Nucleus accumbens (tissue), 56 donors: ENCODE data around the gene ZFP1.

Source experiments
- DNase-seq, 56 donors: peaks; one replicate each; lab custom pipeline; 2025; lab: John Stamatoyannopoulos, UW

The ZFP1 gene

DNA sequence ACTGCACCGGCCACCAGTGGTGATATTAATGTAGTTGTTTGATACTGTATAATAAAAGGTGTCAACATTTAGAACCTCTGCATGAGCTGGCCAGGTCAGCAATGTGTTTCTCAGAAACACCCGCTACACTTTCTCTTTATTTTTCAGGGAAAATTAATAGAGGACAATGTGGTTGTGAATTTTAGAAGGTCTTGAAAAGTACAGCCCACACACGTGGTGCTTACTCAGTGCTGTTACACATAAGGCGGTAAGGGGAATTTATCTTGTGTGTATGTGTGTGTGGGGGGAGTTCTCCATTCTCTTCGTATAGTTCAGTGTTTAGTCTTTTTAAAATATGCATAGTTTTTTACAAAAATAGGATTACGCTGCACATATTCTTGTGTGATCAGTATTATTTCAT lies 4.4 kb upstream of the ZFP1 start:
- no peak for DNase-seq

DNA sequence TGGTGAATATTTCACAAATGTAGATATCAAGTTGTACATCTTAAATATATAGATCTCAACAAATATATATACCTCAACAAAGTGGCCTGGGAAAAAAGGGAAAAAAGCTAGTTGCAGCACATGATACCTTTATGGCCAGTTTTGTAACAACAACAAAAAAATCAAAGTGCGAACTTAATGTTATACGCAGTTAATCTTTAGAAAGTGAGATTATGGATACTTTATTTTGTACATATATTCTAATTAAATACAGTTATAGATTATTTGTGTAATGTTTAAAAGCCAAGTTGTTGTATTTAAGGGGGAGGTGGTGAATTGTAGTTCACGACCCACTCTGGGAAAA lies 385 bp upstream of the ZFP1 start:
- no peak for DNase-seq

DNA sequence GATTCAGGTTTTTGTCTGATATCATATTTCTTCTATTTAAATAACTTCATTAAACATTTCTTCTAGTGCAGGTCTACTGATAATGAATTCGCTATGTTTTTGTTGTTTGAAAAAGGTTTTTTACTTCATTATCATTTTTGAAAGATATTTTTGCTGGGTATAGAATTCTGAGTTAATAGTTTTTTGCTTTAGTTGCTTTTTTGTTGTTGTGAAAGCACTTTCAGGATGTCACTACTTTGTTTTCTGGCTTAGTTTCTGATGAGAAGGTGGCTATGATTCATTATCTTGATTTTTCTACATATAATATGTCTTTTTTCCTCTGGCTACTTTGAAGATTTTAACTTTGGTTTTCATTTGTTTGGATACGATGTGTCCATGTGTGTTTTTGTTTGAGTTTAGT lies 3.5 kb downstream of the ZFP1 start:
- no peak for DNase-seq

DNA sequence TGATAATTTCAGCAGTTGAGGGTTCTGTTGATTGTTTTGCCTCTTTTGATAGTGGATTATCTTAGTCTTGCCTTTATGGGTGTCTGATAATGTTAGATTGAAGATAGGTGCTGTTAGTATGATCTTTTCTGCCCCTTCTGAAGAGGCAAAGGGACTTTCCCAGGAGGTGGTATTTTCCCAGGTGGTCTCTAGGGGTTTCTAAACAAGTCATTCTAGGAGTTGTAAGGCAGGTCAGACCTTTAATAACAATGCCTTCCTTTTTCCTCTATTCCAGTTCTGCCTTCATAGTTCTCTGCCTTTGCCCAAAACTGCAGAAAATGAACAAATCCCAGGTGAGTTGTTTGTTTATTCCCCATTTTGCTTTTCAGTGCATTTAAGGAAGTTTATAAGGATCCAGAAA lies 4.3 kb downstream of the ZFP1 start:
- no peak for DNase-seq

DNA sequence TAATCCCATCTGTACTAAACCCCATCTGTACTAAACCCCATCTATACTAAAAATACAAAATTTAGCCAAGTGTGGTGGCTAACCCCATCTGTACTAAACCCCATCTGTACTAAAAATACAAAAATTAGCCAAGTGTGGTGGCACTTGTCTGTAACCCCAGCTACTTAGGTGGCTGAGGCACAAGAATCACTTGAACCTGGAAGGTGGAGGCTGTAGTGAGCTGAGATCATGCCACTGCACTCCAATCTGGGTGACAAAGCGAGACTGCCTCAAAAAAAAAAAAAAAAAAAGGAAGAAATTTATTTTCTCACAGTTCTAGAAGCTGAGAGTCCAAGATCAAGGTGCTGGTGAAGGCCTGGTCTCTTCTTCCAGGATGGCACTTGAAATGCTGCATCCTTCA lies 12.1 kb downstream of the ZFP1 start:
- DNase-seq, result no peak

DNA sequence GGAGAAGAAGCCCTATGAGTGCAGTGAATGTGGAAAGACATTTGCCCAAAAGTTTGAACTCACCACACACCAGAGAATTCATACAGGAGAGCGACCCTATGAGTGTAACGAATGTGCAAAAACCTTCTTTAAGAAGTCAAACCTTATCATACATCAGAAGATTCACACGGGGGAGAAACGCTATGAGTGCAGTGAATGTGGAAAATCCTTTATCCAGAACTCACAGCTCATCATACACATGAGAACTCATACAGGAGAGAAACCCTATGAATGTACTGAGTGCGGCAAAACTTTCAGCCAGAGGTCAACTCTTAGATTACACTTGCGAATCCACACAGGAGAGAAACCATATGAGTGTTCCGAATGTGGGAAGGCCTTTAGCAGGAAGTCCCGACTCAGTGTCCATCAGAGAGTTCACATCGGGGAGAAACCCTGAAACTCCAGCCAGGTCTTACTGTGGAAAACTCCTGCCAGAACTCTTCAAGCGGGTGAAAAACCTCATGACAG lies 21.6 kb downstream of the ZFP1 start:
- no peak for DNase-seq

DNA sequence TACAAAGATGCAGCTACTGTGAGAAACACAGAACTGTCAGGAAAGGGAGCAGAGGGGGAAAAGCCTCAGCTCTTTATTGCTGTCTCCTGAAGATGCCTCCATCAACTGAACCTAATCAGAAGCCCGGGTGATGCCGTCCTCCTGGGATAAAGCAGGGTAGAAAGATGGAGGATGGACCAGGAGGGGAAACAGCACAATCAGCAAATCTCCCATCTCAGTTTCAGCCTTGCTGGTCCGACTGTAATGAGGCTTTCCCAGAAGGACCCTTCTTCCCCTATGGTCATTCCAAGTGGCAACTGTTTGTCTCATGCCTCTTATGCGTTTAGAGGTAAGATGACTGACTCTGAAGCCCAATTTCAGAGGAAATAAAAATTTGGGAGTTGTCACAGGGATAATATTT lies 24.3 kb downstream of the ZFP1 start:
- no peak for DNase-seq

DNA sequence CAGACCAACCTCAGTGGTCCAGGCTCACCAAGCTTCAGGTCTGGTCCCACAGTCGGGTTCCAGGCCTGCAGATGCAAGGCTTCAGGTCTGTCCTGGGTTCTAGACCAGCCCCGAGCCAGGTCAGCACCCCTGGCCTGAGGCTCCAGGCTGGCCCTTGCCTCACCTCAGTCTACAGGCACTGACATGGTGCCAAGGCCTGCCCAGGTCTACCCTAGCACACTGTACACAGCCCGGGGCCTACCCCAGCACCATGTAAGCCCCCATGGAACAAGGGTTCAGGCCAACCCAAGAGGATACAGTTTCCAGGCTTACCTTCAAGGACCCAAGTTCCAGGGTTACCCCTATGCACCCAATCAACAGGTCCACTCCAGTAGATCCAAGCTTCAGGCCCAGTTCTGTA lies 26.8 kb downstream of the ZFP1 start:
- no peak for DNase-seq

DNA sequence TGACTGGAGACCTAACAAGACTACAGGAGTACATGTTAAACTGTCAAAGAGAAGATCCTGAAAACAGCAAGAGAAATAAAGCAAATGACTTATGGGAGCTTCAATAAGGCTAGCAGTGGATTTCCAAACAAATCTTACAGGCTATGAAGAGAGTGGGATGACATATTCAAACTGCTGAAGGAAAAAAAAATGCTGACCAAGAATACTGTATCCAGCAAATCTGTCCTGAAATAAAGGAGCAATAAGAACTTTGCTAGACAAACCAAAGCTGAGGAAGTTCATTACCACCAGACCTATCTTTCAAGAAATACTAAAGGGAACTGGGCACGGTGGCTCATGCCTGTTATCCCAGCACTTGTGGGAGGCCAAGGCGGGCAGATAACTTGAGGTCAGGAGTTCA lies 28.6 kb downstream of the ZFP1 start:
- DNase-seq, result no peak

DNA sequence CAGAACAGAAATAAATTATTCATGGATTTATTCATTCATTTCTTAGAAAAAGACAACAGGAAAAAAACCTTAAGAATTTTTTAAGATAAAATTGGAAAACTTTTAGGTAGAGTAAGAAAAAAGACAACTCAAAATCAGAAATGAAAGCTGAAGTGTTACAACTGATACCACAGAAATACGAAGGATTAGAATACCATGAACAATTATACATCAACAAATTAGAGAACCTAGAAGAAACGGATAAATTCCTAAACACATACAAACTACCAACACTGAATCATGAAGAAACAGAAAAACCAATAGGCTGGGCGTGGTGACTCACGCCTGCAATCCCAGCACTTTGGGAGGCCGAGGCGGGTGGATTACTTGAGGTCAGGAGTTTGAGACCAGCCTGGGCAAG lies 30.9 kb downstream of the ZFP1 start:
- DNase-seq, result no peak

DNA sequence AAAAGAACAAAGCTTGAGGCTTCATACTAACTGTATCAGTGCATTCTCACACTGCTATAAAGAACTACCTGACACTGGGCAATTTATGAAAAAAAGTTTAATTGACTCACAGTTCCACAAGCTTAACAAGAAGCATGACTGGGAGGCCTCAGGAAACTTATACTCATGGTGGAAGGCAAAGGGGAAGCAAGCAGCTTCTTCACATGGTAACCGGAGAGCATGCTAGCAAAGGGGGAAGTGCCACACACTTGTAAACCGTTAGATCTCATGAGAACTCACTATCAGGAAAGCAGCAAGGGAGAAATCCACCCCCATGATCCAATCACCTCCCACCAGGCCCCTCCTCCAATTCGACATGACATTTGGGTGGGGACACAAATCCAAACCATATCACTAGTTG lies 33.3 kb downstream of the ZFP1 start:
- DNase-seq, result no peak

DNA sequence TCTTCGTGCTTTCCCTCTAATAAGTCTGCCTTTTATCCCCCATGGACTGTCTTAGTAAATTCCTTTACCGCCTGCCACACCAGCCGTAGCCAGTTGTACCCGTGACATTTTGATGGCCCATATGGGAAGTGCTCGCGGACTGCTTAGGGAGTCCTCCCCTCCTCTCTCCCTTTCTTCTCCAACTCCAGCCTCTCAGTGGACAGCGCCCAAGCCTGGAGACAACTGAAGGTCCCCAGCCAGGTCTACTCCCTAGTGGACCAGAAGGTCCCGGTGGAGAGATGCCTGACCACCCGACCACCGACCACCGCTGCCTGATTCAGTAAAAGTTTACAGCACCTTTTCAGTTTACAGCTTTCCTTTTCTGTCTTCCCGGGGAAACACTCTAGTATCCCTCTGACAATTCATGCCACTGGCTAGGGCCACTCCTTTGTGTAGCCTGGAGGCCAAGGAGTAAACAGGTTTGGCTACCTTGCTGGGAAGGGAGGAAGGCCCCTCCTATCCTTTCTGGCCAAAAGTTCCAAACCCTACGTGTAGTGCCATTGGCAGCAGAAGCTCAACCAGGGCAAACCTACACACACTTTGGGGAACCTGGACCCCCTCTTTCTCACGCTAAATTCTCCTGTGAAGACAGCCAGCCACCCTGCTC lies 40.6 kb downstream of the ZFP1 start:
- DNase-seq, result no peak

DNA sequence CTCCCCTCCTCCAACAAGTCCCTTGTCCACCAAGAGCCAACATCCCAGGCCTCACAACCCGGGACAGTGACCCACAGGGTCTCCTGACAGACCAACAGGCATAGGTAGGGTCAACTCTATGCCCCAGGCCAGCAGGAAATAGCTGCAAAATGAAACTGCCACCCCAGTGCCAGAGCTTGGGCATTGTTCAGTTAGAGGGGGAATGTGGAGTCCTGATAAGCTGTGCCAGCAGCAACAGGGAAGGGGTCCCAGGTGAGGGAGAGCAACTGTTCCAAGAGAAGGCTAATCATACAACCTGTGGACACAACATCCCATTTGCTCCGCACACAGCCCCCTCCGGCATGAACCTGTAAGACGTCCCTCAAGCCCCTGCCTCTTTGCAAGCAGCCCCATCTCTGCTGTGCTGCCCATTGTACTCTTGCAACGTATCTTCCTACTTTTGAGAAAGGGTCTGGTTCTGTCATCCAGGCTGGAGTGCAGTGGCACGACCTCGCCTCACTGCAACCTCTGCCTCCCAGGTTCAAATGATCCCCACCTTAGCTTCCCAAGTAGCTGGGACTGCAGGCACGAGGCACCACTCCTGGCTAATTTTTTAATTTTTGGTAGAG lies 41.4 kb downstream of the ZFP1 start:
- DNase-seq, result no peak

DNA sequence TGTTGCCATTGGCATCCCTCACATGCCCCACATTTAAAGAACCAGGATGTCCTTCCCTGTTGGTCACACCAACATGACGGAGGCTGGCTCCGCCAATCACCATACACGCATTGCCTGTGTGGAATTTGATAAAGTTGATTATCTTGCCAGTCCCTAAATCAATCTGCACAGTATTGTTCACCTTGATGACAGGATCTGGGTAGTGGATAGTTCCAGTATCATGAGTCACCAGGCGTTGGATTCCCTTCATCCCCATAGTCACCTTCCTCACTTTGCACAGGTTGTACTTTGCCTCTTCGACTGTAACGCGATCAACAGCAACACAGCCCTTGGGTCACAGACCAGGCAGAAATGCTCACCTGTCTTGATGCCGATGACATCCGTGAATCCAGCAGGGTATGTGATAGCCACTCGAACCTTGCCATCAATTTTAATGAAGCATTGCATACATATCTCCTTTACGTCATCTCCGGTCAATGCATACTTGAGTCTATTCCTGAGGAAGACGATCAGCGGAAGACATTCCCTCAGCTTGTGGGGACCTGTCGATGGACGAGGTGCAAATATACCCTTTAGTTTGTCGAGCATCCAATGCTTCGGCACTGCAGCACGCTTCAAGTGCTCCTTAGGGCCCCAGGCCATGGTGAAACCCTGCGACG lies 44.4 kb downstream of the ZFP1 start:
- DNase-seq, result no peak

DNA sequence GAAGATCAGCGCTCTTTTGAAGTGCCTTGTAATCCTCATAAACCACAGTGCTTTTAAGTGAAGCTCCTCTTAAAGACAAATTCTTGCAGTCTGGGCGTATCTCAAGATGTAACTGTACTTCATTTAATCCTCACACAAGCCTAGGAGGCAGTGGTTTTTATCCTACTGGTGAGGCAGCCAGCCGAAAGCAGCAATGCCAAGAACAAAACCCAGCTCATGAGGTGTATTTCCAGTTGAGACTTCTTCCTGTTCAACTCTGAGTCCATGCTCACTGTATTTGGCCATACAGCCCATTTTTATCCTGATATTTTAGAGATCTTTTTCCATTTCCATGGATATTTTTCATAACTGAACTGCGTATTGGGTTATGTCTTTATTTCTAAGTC lies 44.9 kb downstream of the ZFP1 start:
- no peak for DNase-seq

DNA sequence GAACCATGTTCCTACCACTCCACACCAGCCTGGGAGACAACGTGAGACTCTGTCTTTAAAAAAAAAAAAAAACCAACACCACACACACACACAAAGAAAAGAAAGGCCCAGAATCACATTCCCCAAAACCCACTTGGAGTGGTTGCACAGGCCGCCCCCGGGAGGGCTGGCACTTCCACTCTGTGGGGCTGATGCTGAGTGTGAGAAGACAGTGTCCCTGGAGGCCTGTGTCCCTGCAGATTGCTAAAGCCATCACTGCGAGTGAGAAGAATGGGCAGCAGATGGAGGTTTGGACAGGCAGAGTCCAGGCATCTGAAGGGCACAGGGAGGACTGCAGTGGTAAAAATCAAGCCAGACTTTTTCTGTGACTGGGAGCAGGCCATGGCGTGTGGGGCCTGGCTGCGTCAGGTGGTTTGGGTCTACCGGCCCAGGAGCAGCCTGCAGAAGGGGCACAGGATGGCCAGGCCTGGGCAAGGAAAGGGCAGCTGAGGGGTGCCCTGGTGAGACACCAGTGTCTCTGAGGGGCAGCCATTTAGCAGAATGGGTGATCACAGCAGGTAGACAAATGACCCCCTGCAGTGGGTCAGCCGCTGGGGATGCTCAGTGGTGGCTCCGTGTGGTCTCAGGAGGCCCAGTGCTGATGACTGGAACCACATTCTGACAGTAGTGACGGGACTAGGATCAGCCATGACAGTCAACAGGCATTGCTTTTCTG lies 45.6 kb downstream of the ZFP1 start:
- no peak for DNase-seq

DNA sequence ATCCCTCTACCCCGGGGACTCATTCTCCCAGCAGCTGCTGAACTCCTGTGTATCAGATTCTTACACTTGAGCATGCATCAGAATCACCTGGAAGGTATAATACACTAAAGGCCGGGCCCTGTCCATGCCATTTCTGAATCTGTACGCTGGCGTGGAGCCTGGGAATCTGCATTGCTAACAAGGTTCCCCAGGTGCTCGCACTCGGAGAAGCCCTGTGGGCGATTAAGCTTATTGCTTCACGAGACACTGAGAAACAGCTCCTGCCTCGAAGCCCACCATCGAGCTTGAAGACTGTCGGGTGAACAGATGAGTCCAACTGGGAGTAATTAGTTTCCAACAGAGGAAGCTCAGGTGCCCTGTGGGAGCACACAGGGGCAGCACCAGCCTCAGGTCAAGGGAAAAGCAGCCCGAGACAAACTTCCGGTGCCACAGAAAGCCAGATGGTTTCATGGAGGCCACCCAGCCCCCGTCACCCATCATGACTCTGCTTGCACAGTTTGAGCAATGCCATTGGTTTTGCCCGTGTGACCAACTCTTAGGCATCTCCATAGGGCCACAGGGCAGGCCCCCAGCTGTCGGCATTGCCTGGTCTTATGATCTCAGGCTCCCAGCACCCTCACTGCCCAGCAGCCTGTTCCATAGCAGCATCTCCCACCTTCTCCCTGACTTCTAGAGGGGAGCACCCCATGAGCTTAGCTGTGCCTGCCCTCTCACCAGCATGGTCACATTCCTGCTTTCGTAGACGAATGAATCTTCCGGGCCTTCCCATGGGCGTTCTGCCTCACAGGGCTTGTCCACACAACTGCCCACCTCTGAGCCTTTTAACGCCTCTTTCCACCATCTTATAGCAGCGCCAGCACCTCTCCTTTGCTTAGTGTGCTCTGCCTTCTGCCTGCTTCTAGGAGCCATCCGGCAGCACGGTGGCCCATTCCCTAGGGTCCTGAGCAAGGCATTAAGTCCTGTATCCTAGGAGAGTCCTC lies 47.8 kb downstream of the ZFP1 start:
- no peak for DNase-seq

DNA sequence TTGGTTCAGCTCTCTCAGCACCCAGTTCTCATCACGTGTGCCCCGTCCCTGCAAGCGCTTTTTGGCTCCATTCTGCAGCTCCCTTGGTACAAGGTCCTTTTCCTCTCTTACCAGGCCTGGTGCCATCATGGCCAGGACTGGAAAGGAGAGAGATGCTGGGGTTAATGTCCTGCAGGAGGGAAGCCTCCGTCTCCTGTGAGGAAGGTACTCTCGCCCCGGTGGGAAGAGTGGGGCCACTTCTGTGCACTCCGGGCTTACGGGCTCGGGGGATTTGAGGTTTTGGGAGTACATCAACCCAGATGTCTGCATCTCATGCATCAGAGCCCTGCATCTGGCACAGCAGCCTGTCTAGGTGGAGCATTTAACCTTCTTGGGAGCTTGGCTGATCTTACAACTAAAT lies 48.5 kb downstream of the ZFP1 start:
- DNase-seq, result no peak

DNA sequence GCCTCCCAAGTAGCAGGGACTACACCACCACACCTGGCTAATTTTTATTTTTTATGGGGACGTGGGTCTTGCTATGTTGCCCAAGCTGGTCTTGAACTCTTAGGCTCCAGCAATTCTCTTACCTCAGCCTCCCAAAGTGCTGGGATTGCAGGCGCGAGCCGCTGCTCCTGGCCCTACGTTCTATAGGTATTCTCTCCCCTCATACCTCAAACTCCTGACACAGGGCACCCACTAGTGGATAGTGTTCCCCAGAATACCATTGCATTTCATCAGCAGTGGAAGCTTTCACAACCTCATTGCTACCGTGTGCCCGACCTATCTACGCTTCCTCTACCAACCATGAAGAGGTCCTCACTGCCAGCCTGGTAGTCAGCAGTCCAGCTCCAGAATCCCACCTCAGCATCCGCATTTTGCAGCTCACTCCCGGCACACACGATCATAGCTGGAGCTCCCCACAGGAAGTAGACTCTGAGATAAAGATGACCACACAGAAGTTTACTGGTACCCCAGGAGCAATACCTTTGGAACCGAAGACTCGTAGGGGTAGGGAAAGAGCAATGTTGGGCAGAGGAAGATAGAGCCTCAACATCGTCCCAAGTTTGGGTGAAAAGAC lies 49.3 kb downstream of the ZFP1 start:
- no peak for DNase-seq

DNA sequence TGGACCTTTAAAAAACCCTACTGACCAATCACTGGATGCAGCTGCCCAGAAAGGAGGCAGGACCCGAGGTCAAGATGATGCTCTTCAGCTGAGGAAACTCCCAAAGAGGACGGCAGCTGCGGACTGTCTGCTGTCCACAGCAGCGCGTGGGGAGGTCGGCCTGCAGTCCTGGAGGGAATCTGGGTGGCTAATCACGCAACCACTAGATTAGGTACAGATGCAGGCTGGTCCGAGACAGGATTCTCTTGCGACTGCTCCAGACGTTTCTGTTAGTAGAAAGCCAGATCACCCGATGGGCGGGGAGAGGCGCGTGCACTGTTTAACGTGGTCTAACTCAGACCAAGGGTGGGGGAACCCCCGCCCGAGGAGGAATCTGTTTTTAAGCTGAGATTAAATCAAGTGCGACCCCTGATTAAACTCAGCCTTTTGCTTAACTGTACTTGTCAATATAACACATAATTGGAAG lies 49.8 kb downstream of the ZFP1 start:
- no peak for DNase-seq
